ENCODE measurements around the gene FSTL4.

DNA sequence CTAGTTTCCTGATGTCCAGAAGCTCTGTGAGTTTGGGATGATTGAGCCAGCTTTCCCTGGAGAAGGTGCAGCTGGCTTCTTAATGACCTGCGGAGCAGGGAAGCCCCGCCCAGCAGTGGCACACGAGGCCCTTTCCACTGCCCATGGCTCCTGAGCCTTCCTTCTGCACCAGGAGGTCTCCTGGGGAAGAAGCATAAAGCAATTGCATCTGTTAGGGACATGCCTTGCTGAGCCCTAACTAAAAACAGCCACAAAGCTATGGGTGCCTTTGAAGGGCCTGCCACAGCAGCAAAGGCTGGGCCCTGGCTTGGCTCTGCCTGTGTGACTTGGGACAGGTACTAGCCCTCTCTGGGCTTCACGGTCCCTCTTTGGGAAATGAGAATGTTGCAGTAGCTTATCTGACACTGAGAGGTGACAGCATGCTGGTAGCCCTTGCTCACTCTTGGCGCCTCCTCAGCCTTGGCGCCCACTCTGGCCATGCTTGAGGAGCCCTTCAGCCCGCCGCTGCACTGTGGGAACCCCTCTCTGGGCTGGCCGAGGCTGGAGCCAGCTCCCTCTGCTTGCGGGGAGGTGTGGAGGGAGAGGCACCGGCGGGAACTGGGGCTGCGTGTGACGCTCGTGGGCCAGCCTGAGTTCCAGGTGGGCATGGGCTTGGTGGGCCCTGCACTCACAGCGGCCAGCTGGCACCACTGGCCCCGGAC, 218.4 kb downstream of the FSTL4 start:
- no peak for TF ChIP-seq GABPA (IDR thresholded peaks at IDR 0.05; ENCODE audit: low read depth)
- TF ChIP-seq, protein P1, sequence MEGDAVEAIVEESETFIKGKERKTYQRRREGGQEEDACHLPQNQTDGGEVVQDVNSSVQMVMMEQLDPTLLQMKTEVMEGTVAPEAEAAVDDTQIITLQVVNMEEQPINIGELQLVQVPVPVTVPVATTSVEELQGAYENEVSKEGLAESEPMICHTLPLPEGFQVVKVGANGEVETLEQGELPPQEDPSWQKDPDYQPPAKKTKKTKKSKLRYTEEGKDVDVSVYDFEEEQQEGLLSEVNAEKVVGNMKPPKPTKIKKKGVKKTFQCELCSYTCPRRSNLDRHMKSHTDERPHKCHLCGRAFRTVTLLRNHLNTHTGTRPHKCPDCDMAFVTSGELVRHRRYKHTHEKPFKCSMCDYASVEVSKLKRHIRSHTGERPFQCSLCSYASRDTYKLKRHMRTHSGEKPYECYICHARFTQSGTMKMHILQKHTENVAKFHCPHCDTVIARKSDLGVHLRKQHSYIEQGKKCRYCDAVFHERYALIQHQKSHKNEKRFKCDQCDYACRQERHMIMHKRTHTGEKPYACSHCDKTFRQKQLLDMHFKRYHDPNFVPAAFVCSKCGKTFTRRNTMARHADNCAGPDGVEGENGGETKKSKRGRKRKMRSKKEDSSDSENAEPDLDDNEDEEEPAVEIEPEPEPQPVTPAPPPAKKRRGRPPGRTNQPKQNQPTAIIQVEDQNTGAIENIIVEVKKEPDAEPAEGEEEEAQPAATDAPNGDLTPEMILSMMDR (IDR thresholded peaks at IDR 0.05): no peak
- no peak for TF ChIP-seq YY1 (IDR thresholded peaks at IDR 0.05; ENCODE audit: low read depth)

Data from SK-N-SH (cell line).